HepG2 (cell line): ENCODE data around the gene DNAJB5. TPM values are rescaled to one million over a fixed set of nuclear protein-coding genes. Genes with fewer than 3 reads are reported as not detected.

ENCODE experiments used
- ATAC-seq: fragments of 200-7000 bp; cut with Tn5 transposase; 3 replicates; pipeline ENCODE4 v1.9.1; 2020; ENCODE audit warnings: mild to moderate bottlenecking, moderate library complexity
- BruUV-seq: library from RNA; stranded (reverse); fragments of 400-500 nt; replicated peaks from 2 replicates; lab custom pipeline; 2021; lab: Mats Ljungman, UMichigan
- CTCF ChIA-PET: fragments of 300-600 bp; formaldehyde crosslinking; extraction: SDS; loops from one replicate; lab custom pipeline; 2021; ENCODE audit warnings: low total read pairs, inconsistent platforms, low intra/inter-chr PET ratio; lab: Yijun Ruan, JAX
- POLR2A ChIA-PET: fragments of 350-600 bp; sonication (Branson Sonifier 250); formaldehyde crosslinking; loops from one replicate; lab custom pipeline; 2020; ENCODE audit warnings: antibody characterized with exemption, inconsistent platforms; lab: Yijun Ruan, JAX
- DNase-seq: peaks from one replicate; pipeline ENCODE4 v3.0.0-alpha.2; 2015; ENCODE audit warnings: low spot score
- FAIRE-seq: peaks from 3 replicates; lab custom pipeline; 2011; peaks lifted over from hg19 to GRCh38; lab: Jason Lieb, UNC
- H2AFZ ChIP-seq: one replicate; pipeline ENCODE4 v1.6.1; 2011; ENCODE audit warnings: low read length, inconsistent platforms
- H3K27ac ChIP-seq: fragments of 300-600 bp; 3 replicates; pipeline ENCODE4 v1.8.0; 2011; ENCODE audit warnings: mixed run types, mild to moderate bottlenecking, mixed read lengths, low read length, inconsistent platforms; ENCODE audit not compliant: insufficient read depth; ENCODE audit errors: extremely low read length
- H3K27me3 ChIP-seq, 2 experiments: fragments of 200-600 bp in 1 of 2; 2 replicates in 1 of 2; 3 replicates in 1 of 2; pipeline versions ENCODE4 v1.6.0 to v1.8.0; 2011; ENCODE audit warnings: low read length in 2 of 2, mild to moderate bottlenecking in 2 of 2, moderate library complexity in 2 of 2, inconsistent platforms in 1 of 2; ENCODE audit not compliant: insufficient read depth in 2 of 2, control insufficient read depth in 1 of 2
- H3K36me3 ChIP-seq, 2 experiments: fragments of 200-600 bp in 1 of 2; replicated peaks in 1 of 2; 2 replicates in 1 of 2; 3 replicates in 1 of 2; pipeline versions ENCODE4 v1.5.1 to v1.8.0; 2011; ENCODE audit warnings: low read length in 2 of 2, inconsistent platforms in 1 of 2; ENCODE audit not compliant: insufficient read depth in 2 of 2, control insufficient read depth in 1 of 2
- H3K4me1 ChIP-seq: 2 replicates; pipeline ENCODE4 v1.5.1; 2012; ENCODE audit warnings: low read length, inconsistent platforms; ENCODE audit not compliant: insufficient read depth
- H3K4me2 ChIP-seq: 2 replicates; pipeline ENCODE4 v1.6.0; 2011; ENCODE audit warnings: low read depth, low read length, inconsistent platforms
- H3K4me3 ChIP-seq, 3 experiments: fragments of 200-600 bp in 1 of 3; sonication (generic), shearing (Covaris generic) in 1 of 3; replicated peaks in 1 of 3; 2 replicates each; pipeline ENCODE4 v1.5.1; 2011 to 2016; ENCODE audit warnings: low read length in 3 of 3, inconsistent platforms in 2 of 3, low read depth in 2 of 3, mild to moderate bottlenecking in 2 of 3, control low read depth in 1 of 3, mixed read lengths in 1 of 3; ENCODE audit not compliant: insufficient read depth in 1 of 3
- H3K79me2 ChIP-seq: one replicate; pipeline ENCODE4 v1.6.1; 2011; ENCODE audit warnings: low read length, inconsistent platforms; ENCODE audit not compliant: insufficient read depth
- H3K9ac ChIP-seq: 2 replicates; pipeline ENCODE4 v1.6.0; 2011; ENCODE audit warnings: mild to moderate bottlenecking, low read depth, low read length, inconsistent platforms; ENCODE audit not compliant: insufficient read depth
- H3K9me3 ChIP-seq: 2 replicates; pipeline ENCODE4 v1.5.1; 2012; ENCODE audit warnings: mild to moderate bottlenecking, low read length
- H4K20me1 ChIP-seq: 2 replicates; pipeline ENCODE4 v1.6.0; 2011; ENCODE audit warnings: inconsistent platforms, mild to moderate bottlenecking, low read length, moderate library complexity; ENCODE audit not compliant: insufficient read depth
- AHR ChIP-seq: IDR thresholded peaks from 2 replicates; pipeline ENCODE4 v1.6.1; 2018; ENCODE audit warnings: missing genetic modification reagents, missing compliant biosample characterization
- ATAD3A ChIP-seq: sonication (generic); formaldehyde crosslinking; IDR thresholded peaks from 2 replicates; pipeline ENCODE4 v1.4.0; 2020; ENCODE audit warnings: missing genetic modification reagents
- HDAC1 ChIP-seq: sonication (generic); formaldehyde crosslinking; IDR thresholded peaks from 2 replicates; pipeline ENCODE4 v1.5.1; 2020; ENCODE audit warnings: mild to moderate bottlenecking, missing genetic modification reagents
- ZFP37 ChIP-seq: sonication (generic); formaldehyde crosslinking; IDR thresholded peaks from 2 replicates; pipeline ENCODE4 v1.4.0; 2020; ENCODE audit warnings: missing genetic modification reagents, borderline replicate concordance
- ZNF407 ChIP-seq: sonication (generic); formaldehyde crosslinking; IDR thresholded peaks from one replicate; pipeline ENCODE4 v1.5.1; 2020; ENCODE audit warnings: mild to moderate bottlenecking, missing genetic modification reagents; ENCODE audit errors: not compliant biosample characterization
- ZNF576 ChIP-seq: sonication (generic); formaldehyde crosslinking; IDR thresholded peaks from 2 replicates; pipeline ENCODE4 v1.4.0; 2020; ENCODE audit warnings: mild to moderate bottlenecking, missing genetic modification reagents
- ZNF776 ChIP-seq: sonication (generic); formaldehyde crosslinking; IDR thresholded peaks from 2 replicates; pipeline ENCODE4 v1.4.0; 2020; ENCODE audit warnings: mild to moderate bottlenecking, missing genetic modification reagents
- WGBS: methylation state at CpG from one replicate; pipeline ENCODE4 v1.1.6; 2017; ENCODE audit warnings: low lambda C conversion rate; 5-methylcytosine and 5-hydroxymethylcytosine counted together
- in situ Hi-C: cut with HindIII; loops from 2 replicates; pipeline ENCODE4 v1.10.0; 2017; ENCODE audit warnings: low pct_unique_long_range_greater_than_20kb; ENCODE audit not compliant: extremely low pct_ligation_motif_present
- intact Hi-C: fragments of 100-400 bp; cut with micrococcal nuclease; formaldehyde crosslinking; loops from one replicate; pipeline ENCODE4 v1.10.0; 2022; ENCODE audit not compliant: unreplicated experiment
- polyA plus RNA-seq, 8 experiments: library from polyadenylated mRNA; depleted of rRNA in 3 of 8; stranded (reverse) in 7 of 8; unstranded in 1 of 8; fragments of >200 nt; fragmentation: Illumina TruSeq in 4 of 8; extraction: Trizol in 4 of 8; gene quantifications; 2 replicates each; pipeline versions ENCODE4 v1.2.1 to v1.2.3, GENCODE V29; 2011 to 2016; ENCODE audit warnings: low read depth in 4 of 8, missing spikeins in 1 of 8, mixed read lengths in 1 of 8; ENCODE audit not compliant: insufficient read depth in 1 of 8
- total RNA-seq, 5 experiments: library from RNA; depleted of rRNA; stranded (reverse); fragments of >200 nt; fragmentation: Illumina TruSeq; extraction: Trizol; gene quantifications; 2 replicates each; pipeline ENCODE4 v1.2.3, GENCODE V29; 2016; ENCODE audit warnings: low read depth in 1 of 5
- TF ChIP-seq, protein P1 (sequence below): sonication (generic); formaldehyde crosslinking; IDR thresholded peaks from 2 replicates; pipeline ENCODE4 v1.8.0; 2022; ENCODE audit warnings: mild to moderate bottlenecking, missing genetic modification reagents
- TF ChIP-seq, protein P2 (sequence below): sonication (generic); formaldehyde crosslinking; IDR thresholded peaks from 2 replicates; pipeline ENCODE4 v1.5.1; 2020; ENCODE audit warnings: missing genetic modification reagents, mild to moderate bottlenecking, borderline replicate concordance
- TF ChIP-seq, protein P3 (sequence below): IDR thresholded peaks from 2 replicates; pipeline ENCODE4 v1.6.1; 2016

The DNAJB5 gene
- total and polyA plus RNA-seq, 2 of the 13 experiments (the other 11 are each of a cell fraction or from before 2014, with no cell fraction given): 0.40 to 0.69 TPM

DNA sequence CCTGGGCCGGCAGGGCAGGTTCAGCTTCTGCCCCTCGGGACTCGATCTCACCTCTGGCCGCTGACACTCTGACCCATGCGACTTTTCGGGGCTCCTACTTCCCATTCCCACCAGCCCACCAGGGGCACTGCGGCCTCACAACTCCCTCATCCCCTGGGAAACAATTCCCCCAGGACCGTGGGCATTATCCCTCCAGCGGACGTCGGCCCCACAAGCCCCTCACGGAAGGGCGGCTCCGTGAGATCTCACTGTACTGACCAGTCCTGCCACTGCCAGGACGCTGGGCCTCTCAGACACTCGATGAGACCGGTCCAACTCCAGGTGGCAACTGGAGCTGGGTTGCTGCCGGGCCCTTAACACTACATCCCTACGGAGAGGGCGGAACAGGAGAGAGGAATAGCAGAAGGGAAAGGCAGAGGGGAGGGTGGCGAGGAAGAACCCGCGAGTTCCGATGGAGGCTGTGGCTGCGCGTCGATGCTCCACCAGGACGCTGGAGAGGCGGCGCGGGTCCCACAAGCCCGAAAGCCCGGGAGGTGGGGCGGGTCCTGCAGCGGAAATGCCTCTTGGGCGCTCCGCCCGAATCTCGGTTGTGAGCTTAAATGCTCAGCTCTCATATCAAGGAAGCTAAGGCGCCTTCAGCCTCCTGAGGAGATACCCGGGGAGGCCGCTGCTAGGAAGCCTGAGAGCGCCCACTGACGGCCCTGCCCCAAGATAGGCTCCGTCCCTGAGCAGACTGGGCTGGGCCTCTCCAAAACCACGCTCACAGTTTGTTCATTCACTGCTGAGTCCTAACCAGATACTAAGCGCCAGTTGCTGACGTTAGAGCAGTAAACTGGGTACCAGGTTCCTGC lies 46.5 kb downstream of the DNAJB5 start:
- H3K36me3 ChIP-seq: no peaks in the 10 kb centered on the region
- no peak overlapping the region for H2AFZ ChIP-seq
- no peak for DNase-seq
- H3K4me3 ChIP-seq: no peak overlapping the region
- H3K4me2 ChIP-seq: no peak overlapping the region
- ATAC-seq: peak; percentile 32; the same call in 1 of the 3 replicates
- no peaks in the 10 kb centered on the region for H3K79me2 ChIP-seq
- in situ Hi-C loops (no loop called here), intact Hi-C loops (no loop called here)
- H4K20me1 ChIP-seq: no peaks in the 10 kb centered on the region
- H3K9me3 ChIP-seq: no peaks in the 10 kb centered on the region
- WGBS: 88% methylated on average over 47 of the region's 48 CpGs
- H3K27me3 ChIP-seq: no peaks in the 10 kb centered on the region
- no peak overlapping the region for H3K27ac ChIP-seq
- H3K9ac ChIP-seq: no peak overlapping the region
- CTCF ChIA-PET: no interaction called here
- POLR2A ChIA-PET: no interaction called here
- BruUV-seq: no TSS peak
- H3K4me1 ChIP-seq: no peaks in the 10 kb centered on the region
- no peak for FAIRE-seq
- TF ChIP-seq ZNF576 (CRISPR knock-in tag) (no peak), AHR (CRISPR knock-in tag) (no peak), HDAC1 (CRISPR knock-in tag) (no peak), ZNF407 (no peak), ATAD3A (CRISPR knock-in tag) (no peak), ZNF776 (CRISPR knock-in tag) (no peak), ZFP37 (CRISPR knock-in tag) (no peak)
- TF ChIP-seq, protein P1, sequence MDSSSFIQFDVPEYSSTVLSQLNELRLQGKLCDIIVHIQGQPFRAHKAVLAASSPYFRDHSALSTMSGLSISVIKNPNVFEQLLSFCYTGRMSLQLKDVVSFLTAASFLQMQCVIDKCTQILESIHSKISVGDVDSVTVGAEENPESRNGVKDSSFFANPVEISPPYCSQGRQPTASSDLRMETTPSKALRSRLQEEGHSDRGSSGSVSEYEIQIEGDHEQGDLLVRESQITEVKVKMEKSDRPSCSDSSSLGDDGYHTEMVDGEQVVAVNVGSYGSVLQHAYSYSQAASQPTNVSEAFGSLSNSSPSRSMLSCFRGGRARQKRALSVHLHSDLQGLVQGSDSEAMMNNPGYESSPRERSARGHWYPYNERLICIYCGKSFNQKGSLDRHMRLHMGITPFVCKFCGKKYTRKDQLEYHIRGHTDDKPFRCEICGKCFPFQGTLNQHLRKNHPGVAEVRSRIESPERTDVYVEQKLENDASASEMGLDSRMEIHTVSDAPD: no peak
- TF ChIP-seq, protein P2, sequence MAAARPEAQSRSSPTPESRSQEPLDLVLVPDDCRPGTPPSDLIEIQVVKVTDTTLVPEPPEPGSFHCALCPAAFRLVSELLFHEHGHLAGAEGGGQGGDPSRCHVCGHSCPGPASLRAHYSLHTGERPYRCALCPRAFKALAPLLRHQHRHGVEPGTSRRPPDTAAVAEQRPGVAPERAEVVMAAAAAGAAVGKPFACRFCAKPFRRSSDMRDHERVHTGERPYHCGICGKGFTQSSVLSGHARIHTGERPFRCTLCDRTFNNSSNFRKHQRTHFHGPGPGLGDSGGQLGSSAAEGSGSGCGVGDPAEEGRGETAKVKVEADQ (CRISPR knock-in tag): no peak
- TF ChIP-seq, protein P3, sequence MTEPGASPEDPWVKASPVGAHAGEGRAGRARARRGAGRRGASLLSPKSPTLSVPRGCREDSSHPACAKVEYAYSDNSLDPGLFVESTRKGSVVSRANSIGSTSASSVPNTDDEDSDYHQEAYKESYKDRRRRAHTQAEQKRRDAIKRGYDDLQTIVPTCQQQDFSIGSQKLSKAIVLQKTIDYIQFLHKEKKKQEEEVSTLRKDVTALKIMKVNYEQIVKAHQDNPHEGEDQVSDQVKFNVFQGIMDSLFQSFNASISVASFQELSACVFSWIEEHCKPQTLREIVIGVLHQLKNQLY (CRISPR knock-in tag): no peak
